Heart right ventricle (tissue), 16 donors: Measurements from ENCODE around the gene CTSZ. TPM values are rescaled to one million over a fixed set of nuclear protein-coding genes. Genes with fewer than 3 reads are reported as not detected.
"Not testable (repeated sequence)": the region's sequence is repeated elsewhere in the genome, so short reads cannot be mapped to it uniquely, and the experiment has no call there.

ENCODE experiments used
- ATAC-seq, 8 donors: fragments of 200-7000 bp; cut with Tn5 transposase; one replicate each; pipeline ENCODE4 v1.9.1; 2020; ENCODE audit warnings: mild to moderate bottlenecking in 8 of 8, moderate library complexity in 8 of 8, moderate number of reproducible peaks in 1 of 8
- DNase-seq, 2 donors: peaks; one replicate each; pipeline ENCODE4 v3.0.0-alpha.2; 2020
- H3K27ac ChIP-seq, 10 donors: fragments of 200-600 bp; sonication (generic) in 2 of 10; one replicate each; pipeline versions ENCODE4 v1.5.0 to v1.8.0; 2020 to 2022; ENCODE audit warnings: mild to moderate bottlenecking in 3 of 10
- H3K27me3 ChIP-seq, 7 donors: fragments of 200-600 bp; one replicate each; pipeline ENCODE4 v1.8.0; 2021 to 2022; ENCODE audit warnings: mild to moderate bottlenecking in 2 of 7
- H3K36me3 ChIP-seq, 9 donors: fragments of 200-600 bp; sonication (generic) in 1 of 9; one replicate each; pipeline versions ENCODE4 v1.5.0 to v1.8.0; 2020 to 2022; ENCODE audit warnings: mild to moderate bottlenecking in 2 of 9
- H3K4me1 ChIP-seq, 9 donors: fragments of 200-600 bp; sonication (generic) in 1 of 9; one replicate each; pipeline versions ENCODE4 v1.5.0 to v1.8.0; 2020 to 2022; ENCODE audit warnings: mild to moderate bottlenecking in 4 of 9
- H3K4me3 ChIP-seq, 10 donors: fragments of 200-600 bp; sonication (generic) in 2 of 10; one replicate each; pipeline versions ENCODE4 v1.5.0 to v1.8.0; 2020 to 2022; ENCODE audit warnings: mild to moderate bottlenecking in 7 of 10, moderate library complexity in 2 of 10
- H3K9me3 ChIP-seq, 11 donors: fragments of 200-600 bp in 10 of 11; sonication (generic) in 2 of 11; one replicate each; pipeline versions ENCODE4 v1.5.0 to v1.8.0; 2013 to 2022; ENCODE audit warnings: mild to moderate bottlenecking in 2 of 11, control low read depth in 1 of 11, moderate library complexity in 1 of 11
- WGBS, 2 donors: extraction: QIAGEN DNeasy Blood & Tissue Kit; methylation state at CpG; one replicate each; pipeline ENCODE4 v1.1.7; 2013; ENCODE audit warnings: inconsistent platforms in 1 of 2; 5-methylcytosine and 5-hydroxymethylcytosine counted together
- intact Hi-C, 10 donors: fragments of 100-400 bp; cut with DNase I; formaldehyde crosslinking; loops; one replicate each; pipeline versions ENCODE4 v1.11.1 to v1.14.2; 2022
- polyA plus RNA-seq, 2 donors: library from polyadenylated mRNA; stranded (reverse); fragments of 200-250 nt; gene quantifications; one replicate each; pipeline ENCODE4 v1.2.3, GENCODE V29; 2013
- total RNA-seq, 10 donors: library from RNA; stranded (reverse); fragmentation: NEBNext Ultra II Directional in 3 of 10; extraction: Animal tissue kit (Norgen Biotek cat#: 25700) in 3 of 10; gene quantifications; one replicate each; pipeline versions ENCODE4 v1.2.1 to v1.2.4, GENCODE V29; 2021 to 2023
- TF ChIP-seq, protein P1 (sequence below), 9 donors: fragments of 200-600 bp; sonication (generic) in 2 of 9; IDR thresholded peaks; one replicate each; pipeline versions ENCODE4 v1.5.0 to v1.8.0; 2021 to 2022; ENCODE audit warnings: antibody characterized with exemption in 9 of 9, mild to moderate bottlenecking in 5 of 9, moderate library complexity in 1 of 9
- donor health status: Arrhythmogenic right ventricular cardiomyopathy.
- donor health status: ischemic (EF 13 %, LVEDD 7.1; RV severe dilation, severe dysfunction).
- donor health status: healthy with polysubstance abuse.
- donor health status: DM: no; HTN: yes; CAD: no.
- donor health status: DM: no; HTN: no; CAD: no.
- donor health status: ischemic (EF 25% LVEDD 6.9; RV normal size, moderate dysfunction).
- donor health status: ischemic (EF 25% LVEDD 5.7; RV mildly dilated, moderate dysfunction).
- donor health status: healthy.
- donor health status: DM: yes; HTN: yes; CAD: no.
- donor health status: Ischemic cardiomyopathy.
- donor health status: ischemic (EF 35%, LVEDD 5.7; RV mildly dilated, moderate dysfunction).
- donor health status: nonischemic (EF 11% LVEDD 7.7; RV severe dilation, severe dysfunction).
- donor health status: DM: yes; HTN: yes; CAD: no.
- donor health status: PGD.
- donor health status: ischemic (EF 29% LVEDD 5.4; RV normal size, mild dysfunction).
- donor health status: nonischemic (EF 23%, LVEDD 6.1; RV moderate dilation, normal function).

The CTSZ gene
- total and polyA plus RNA-seq, 12 donors = 83.9 to 278 (median 124) TPM

- DNase-seq = no peak
- no peaks in the 10 kb centered on the region for H3K27me3 ChIP-seq
- intact Hi-C loops = no loop called here
- no peak for ATAC-seq
- H3K4me3 ChIP-seq = no peak overlapping the region
- no peak overlapping the region for H3K27ac ChIP-seq
- H3K36me3 ChIP-seq = no peaks in the 10 kb centered on the region
- H3K4me1 ChIP-seq = no peaks in the 10 kb centered on the region
- TF ChIP-seq, protein P1, sequence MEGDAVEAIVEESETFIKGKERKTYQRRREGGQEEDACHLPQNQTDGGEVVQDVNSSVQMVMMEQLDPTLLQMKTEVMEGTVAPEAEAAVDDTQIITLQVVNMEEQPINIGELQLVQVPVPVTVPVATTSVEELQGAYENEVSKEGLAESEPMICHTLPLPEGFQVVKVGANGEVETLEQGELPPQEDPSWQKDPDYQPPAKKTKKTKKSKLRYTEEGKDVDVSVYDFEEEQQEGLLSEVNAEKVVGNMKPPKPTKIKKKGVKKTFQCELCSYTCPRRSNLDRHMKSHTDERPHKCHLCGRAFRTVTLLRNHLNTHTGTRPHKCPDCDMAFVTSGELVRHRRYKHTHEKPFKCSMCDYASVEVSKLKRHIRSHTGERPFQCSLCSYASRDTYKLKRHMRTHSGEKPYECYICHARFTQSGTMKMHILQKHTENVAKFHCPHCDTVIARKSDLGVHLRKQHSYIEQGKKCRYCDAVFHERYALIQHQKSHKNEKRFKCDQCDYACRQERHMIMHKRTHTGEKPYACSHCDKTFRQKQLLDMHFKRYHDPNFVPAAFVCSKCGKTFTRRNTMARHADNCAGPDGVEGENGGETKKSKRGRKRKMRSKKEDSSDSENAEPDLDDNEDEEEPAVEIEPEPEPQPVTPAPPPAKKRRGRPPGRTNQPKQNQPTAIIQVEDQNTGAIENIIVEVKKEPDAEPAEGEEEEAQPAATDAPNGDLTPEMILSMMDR (IDR thresholded peaks at IDR 0.05) = no peak
- 64 to 69% methylated on average over 6 of the region's 6 CpGs for WGBS, 2 donors
- peaks cover 0 to 8% (median 0%) of the 10 kb centered on the region in 11 donors for H3K9me3 ChIP-seq
Measured at GRCh38 chr20:58959652-58960051, 47.4 kb downstream of the CTSZ start.

- no peak for DNase-seq
- H3K4me3 ChIP-seq = no peak overlapping the region
- H3K9me3 ChIP-seq = no peaks in the 10 kb centered on the region
- ATAC-seq = no peak
- H3K27ac ChIP-seq = no peak overlapping the region
- WGBS, 2 donors = 88 to 91% methylated on average over 8 of the region's 8 CpGs
- no peaks in the 10 kb centered on the region for H3K27me3 ChIP-seq
- H3K4me1 ChIP-seq = no peaks in the 10 kb centered on the region
- TF ChIP-seq, protein P1 (IDR thresholded peaks at IDR 0.05) = no peak
- no peaks in the 10 kb centered on the region for H3K36me3 ChIP-seq
- intact Hi-C loops = no loop called here
Measured at GRCh38 chr20:58956078-58956477, 51.0 kb downstream of the CTSZ start.

DNA sequence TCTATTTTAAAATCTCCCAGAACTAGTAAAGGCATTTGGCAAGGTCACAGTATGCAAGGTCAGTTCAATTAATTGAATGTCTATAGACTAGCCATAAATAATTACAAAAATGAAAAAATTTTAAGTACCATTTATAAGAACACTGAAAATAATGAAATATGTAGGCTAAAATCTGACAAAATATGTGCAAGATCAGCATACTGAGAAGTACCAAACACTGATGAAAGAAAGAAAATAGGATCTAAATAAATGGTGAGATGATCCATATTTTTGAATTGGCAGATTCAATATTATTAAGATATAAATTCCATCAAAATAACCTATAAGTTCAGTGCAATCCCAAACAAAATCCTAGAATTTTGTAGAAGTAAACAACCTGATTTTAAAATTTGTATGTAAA, 54.0 kb downstream of the CTSZ start:
- Histone ChIP-seq H3K9me3 (no peaks in the 10 kb centered on the region), H3K27me3 (no peaks in the 10 kb centered on the region), H3K4me1 (no peaks in the 10 kb centered on the region), H3K27ac (no peak overlapping the region), H3K4me3 (no peak overlapping the region), H3K36me3 (no peaks in the 10 kb centered on the region)
- DNase-seq (no peak), ATAC-seq (no peak)
- TF ChIP-seq, protein P1 (IDR thresholded peaks at IDR 0.05) = no peak
- intact Hi-C loops = no loop called here

DNA sequence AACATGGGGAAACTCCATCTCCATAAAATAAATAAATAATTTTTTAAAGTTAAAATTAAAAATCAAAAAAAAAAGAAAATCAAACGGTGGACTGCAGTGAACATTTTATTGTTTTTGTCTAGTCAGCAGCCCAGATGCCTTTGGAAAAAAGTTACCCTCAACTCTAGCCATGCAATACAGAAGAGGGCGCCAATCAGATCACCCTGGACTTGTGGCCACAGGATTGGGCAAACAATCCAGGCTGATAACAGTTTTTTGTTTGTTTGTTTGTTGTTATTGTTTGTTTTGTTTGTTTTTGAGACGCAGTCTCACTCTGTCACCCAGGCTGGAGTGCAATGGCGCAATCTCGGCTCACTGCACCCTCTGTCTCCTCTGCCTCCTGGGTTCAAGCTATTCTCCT, 56.5 kb downstream of the CTSZ start:
- TF ChIP-seq, protein P1 (IDR thresholded peaks at IDR 0.05) = peak in 1 of 9 donors; percentile 23
- intact Hi-C loops = no loop called here
- DNase-seq (no peak), ATAC-seq (no peak)
- Histone ChIP-seq H3K36me3 (no peaks in the 10 kb centered on the region), H3K4me1 (no peaks in the 10 kb centered on the region), H3K4me3 (no peak overlapping the region), H3K27ac (no peak overlapping the region), H3K9me3 (no peaks in the 10 kb centered on the region), H3K27me3 (no peaks in the 10 kb centered on the region)
- WGBS, 2 donors = 79 to 82% methylated on average over 5 of the region's 5 CpGs

DNA sequence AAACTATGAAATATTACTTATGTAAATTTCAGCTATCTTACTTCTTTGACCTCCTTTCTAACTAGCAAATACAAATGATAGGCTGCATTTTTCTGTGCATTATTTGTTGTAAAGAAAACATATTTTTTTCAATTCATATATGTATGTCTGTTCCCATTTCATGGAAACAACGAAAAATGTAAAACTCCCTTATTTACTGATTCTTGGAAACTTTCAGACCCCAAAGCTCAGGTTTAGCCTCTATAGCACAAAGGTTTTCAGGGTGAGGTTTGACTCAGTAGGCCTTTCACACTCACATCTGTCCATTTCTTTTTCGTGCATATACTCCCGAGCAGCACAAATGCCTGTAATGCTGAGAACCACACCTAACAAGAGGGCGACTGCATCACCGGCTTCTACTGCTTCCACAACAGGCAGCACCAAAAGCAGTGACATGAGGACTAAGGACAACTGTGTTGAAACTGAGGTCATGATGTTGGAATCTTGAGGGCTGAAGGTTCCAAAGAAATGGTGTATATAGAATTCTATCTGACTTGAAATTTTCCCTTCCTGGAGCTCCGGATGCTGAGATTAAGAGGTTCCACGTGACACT, 59.2 kb downstream of the CTSZ start:
- intact Hi-C loops, DNase-seq, H3K4me1 ChIP-seq, H3K27ac ChIP-seq, H3K36me3 ChIP-seq, ATAC-seq, H3K9me3 ChIP-seq, H3K27me3 ChIP-seq, H3K4me3 ChIP-seq: not testable (repeated sequence)
- 78 to 83% methylated on average over 7 of the region's 7 CpGs for WGBS, 2 donors
